HepG2 (cell line): Measurements from ENCODE around the gene CXADR. TPM values are rescaled to one million over a fixed set of nuclear protein-coding genes. Genes with fewer than 3 reads are reported as not detected.
A peak's percentile ranks its signal among the peaks of the same experiment; 100 is the strongest.

Source experiments
- ARHGAP35 ChIP-seq: sonication (generic); formaldehyde crosslinking; IDR thresholded peaks from 2 replicates; pipeline ENCODE4 v1.9.0; 2022; ENCODE audit warnings: mild to moderate bottlenecking, inconsistent platforms, moderate library complexity, missing genetic modification reagents, borderline replicate concordance
- ARID3A ChIP-seq: IDR thresholded peaks from 2 replicates; pipeline ENCODE4 v1.6.1; 2012; ENCODE audit warnings: low read depth, low read length, improper control_type of control experiment
- CBFB ChIP-seq: sonication (generic); formaldehyde crosslinking; IDR thresholded peaks from 2 replicates; pipeline ENCODE4 v1.4.0; 2020; ENCODE audit warnings: missing genetic modification reagents
- CHD2 ChIP-seq: IDR thresholded peaks from 2 replicates; pipeline ENCODE4 v1.6.1; 2011; ENCODE audit warnings: low read depth, low read length, improper control_type of control experiment
- HNF4G ChIP-seq, 2 experiments: sonication (generic) in 1 of 2; formaldehyde crosslinking in 1 of 2; IDR thresholded peaks; 2 replicates each; pipeline versions ENCODE4 v1.4.0 to v1.6.1; 2011 to 2020; ENCODE audit warnings: borderline replicate concordance in 2 of 2, low read depth in 2 of 2, mild to moderate bottlenecking in 2 of 2, low read length in 1 of 2, missing genetic modification reagents in 1 of 2, moderate library complexity in 1 of 2
- IKZF4 ChIP-seq: sonication (generic); formaldehyde crosslinking; IDR thresholded peaks from 2 replicates; pipeline ENCODE4 v1.5.1; 2020; ENCODE audit warnings: borderline replicate concordance, mild to moderate bottlenecking, low read depth, missing genetic modification reagents; ENCODE audit errors: not compliant biosample characterization
- LCORL ChIP-seq, 2 experiments: fragments of 450-650 bp in 1 of 2; sonication (generic) in 1 of 2; formaldehyde crosslinking in 1 of 2; IDR thresholded peaks; 2 replicates each; pipeline versions ENCODE4 v1.5.0 to v1.6.1; 2017 to 2020; ENCODE audit warnings: antibody characterized with exemption in 1 of 2, missing genetic modification reagents in 1 of 2
- MEIS2 ChIP-seq: sonication (generic); formaldehyde crosslinking; IDR thresholded peaks from 2 replicates; pipeline ENCODE4 v1.9.0; 2021; ENCODE audit warnings: mild to moderate bottlenecking, missing genetic modification reagents
- NCOA1 ChIP-seq: sonication (generic); formaldehyde crosslinking; IDR thresholded peaks from 2 replicates; pipeline ENCODE4 v1.9.0; 2021; ENCODE audit warnings: missing genetic modification reagents
- PLSCR1 ChIP-seq: sonication (generic); formaldehyde crosslinking; IDR thresholded peaks from 2 replicates; pipeline ENCODE4 v1.5.0; 2020; ENCODE audit warnings: missing genetic modification reagents, mild to moderate bottlenecking, borderline replicate concordance
- RERE ChIP-seq: IDR thresholded peaks from 2 replicates; pipeline ENCODE4 v1.6.1; 2016; ENCODE audit warnings: low read depth, missing genetic modification reagents, missing compliant biosample characterization
- YEATS4 ChIP-seq: sonication (generic); formaldehyde crosslinking; IDR thresholded peaks from 2 replicates; pipeline ENCODE4 v1.4.0; 2020; ENCODE audit warnings: missing genetic modification reagents, borderline replicate concordance
- ZBED4 ChIP-seq: sonication (generic); formaldehyde crosslinking; IDR thresholded peaks from 2 replicates; pipeline ENCODE4 v1.4.0; 2020; ENCODE audit warnings: missing genetic modification reagents, borderline replicate concordance
- ZNF460 ChIP-seq: sonication (generic); formaldehyde crosslinking; IDR thresholded peaks from 2 replicates; pipeline ENCODE4 v1.5.1; 2020; ENCODE audit warnings: missing genetic modification reagents, mild to moderate bottlenecking, borderline replicate concordance
- ZNF709 ChIP-seq: sonication (generic); formaldehyde crosslinking; IDR thresholded peaks from 2 replicates; pipeline ENCODE4 v1.5.0; 2020; ENCODE audit warnings: mild to moderate bottlenecking, missing genetic modification reagents
- polyA plus RNA-seq, 8 experiments: library from polyadenylated mRNA; depleted of rRNA in 3 of 8; stranded (reverse) in 7 of 8; unstranded in 1 of 8; fragments of >200 nt; fragmentation: Illumina TruSeq in 4 of 8; extraction: Trizol in 4 of 8; gene quantifications; 2 replicates each; pipeline versions ENCODE4 v1.2.1 to v1.2.3, GENCODE V29; 2011 to 2016; ENCODE audit warnings: low read depth in 4 of 8, missing spikeins in 1 of 8, mixed read lengths in 1 of 8; ENCODE audit not compliant: insufficient read depth in 1 of 8
- total RNA-seq, 5 experiments: library from RNA; depleted of rRNA; stranded (reverse); fragments of >200 nt; fragmentation: Illumina TruSeq; extraction: Trizol; gene quantifications; 2 replicates each; pipeline ENCODE4 v1.2.3, GENCODE V29; 2016; ENCODE audit warnings: low read depth in 1 of 5

The CXADR gene
- total and polyA plus RNA-seq, 2 of the 13 experiments (the other 11 are each of a cell fraction or from before 2014, with no cell fraction given) = 86.8 to 110 TPM

- 0 out of 2 replicates have a peak, but pooled peaks have one; percentile 25 for TF ChIP-seq ZBED4
- peak; percentile 71; the same call in 1 of the 2 replicates for TF ChIP-seq MEIS2 (CRISPR knock-in tag)
- TF ChIP-seq NCOA1 (CRISPR knock-in tag) = no peak
- TF ChIP-seq YEATS4 (CRISPR knock-in tag) = no peak
- no peak for TF ChIP-seq IKZF4 (CRISPR knock-in tag)
- TF ChIP-seq CHD2 = no peak
- TF ChIP-seq ZNF709 (CRISPR knock-in tag) = no peak
- peak; percentile 95 for TF ChIP-seq RERE (CRISPR knock-in tag)
- TF ChIP-seq PLSCR1 (CRISPR knock-in tag) = no peak
- no peak for TF ChIP-seq LCORL (IDR thresholded peaks at IDR 0.05)
- TF ChIP-seq LCORL (CRISPR knock-in tag; IDR thresholded peaks at IDR 0.05) = peak; percentile 59; the same call in 1 of the 2 replicates
- 0 out of 2 replicates have a peak, but pooled peaks have one; percentile 10 for TF ChIP-seq HNF4G (IDR thresholded peaks at IDR 0.05; ENCODE audit: borderline replicate concordance, low read depth, low read length)
- TF ChIP-seq HNF4G (CRISPR knock-in tag; IDR thresholded peaks at IDR 0.05; ENCODE audit: borderline replicate concordance, low read depth) = no peak
- TF ChIP-seq ARHGAP35 (CRISPR knock-in tag) = no peak
- no peak for TF ChIP-seq ZNF460 (CRISPR knock-in tag)
- TF ChIP-seq ARID3A = peak; percentile 94; the same call in 1 of the 2 replicates
- peak; percentile 93 for TF ChIP-seq CBFB (CRISPR knock-in tag)
Measured at GRCh38 chr21:17542371-17543011, 29.6 kb downstream of the CXADR start (continued).
